ENCODE results near the gene CERS5. TPM values are rescaled to one million over a fixed set of nuclear protein-coding genes. Genes with fewer than 3 reads are reported as not detected.

CERS5 gene
- total and polyA plus RNA-seq, 8 donors: 12.9 to 84.3 (median 19.3) TPM

GRCh38 chr12:50212071-50212467, 44.9 kb upstream of the CERS5 start:
- WGBS, 2 donors: 79 to 81% methylated on average over 2 of the region's 2 CpGs
- H3K36me3 ChIP-seq: peaks cover 0 to 7% (median 0%) of the 10 kb centered on the region in 3 donors
- H3K4me1 ChIP-seq: peaks cover 0 to 5% (median 0%) of the 10 kb centered on the region in 3 donors
- no peak overlapping the region for H3K4me3 ChIP-seq
- intact Hi-C loops (cut with DNase I): no loop called here
- no peak for ATAC-seq
- TF ChIP-seq CTCF (IDR thresholded peaks at IDR 0.05): no peak
- DNase-seq: no peak
- FAIRE-seq: no peak
- H3K27ac ChIP-seq: no peak overlapping the region
- no peaks in the 10 kb centered on the region for H3K9me3 ChIP-seq
- H3K27me3 ChIP-seq: no peaks in the 10 kb centered on the region

- H3K4me3 ChIP-seq: no peak overlapping the region
- no peaks in the 10 kb centered on the region for H3K9me3 ChIP-seq
- H3K36me3 ChIP-seq: peaks cover 0 to 7% (median 0%) of the 10 kb centered on the region in 3 donors
- TF ChIP-seq CTCF (IDR thresholded peaks at IDR 0.05): no peak
- WGBS, 2 donors: 77 to 89% methylated on average over 6 of the region's 6 CpGs
- intact Hi-C loops (cut with DNase I): no loop called here
- peaks cover 0 to 5% (median 0%) of the 10 kb centered on the region in 3 donors for H3K4me1 ChIP-seq
- H3K27me3 ChIP-seq: no peaks in the 10 kb centered on the region
- FAIRE-seq (no peak), ATAC-seq (no peak), DNase-seq (no peak)
- no peak overlapping the region for H3K27ac ChIP-seq
These were observed 44.4 kb upstream of the CERS5 start for GRCh38 chr12:50211392-50212070.

- Histone ChIP-seq H3K36me3 (peaks cover 0 to 31% (median 4%) of the 10 kb centered on the region in 3 donors), H3K27ac (no peak overlapping the region), H3K9me3 (no peaks in the 10 kb centered on the region), H3K4me1 (peaks cover 0 to 8% (median 4%) of the 10 kb centered on the region in 3 donors), H3K27me3 (no peaks in the 10 kb centered on the region), H3K4me3 (no peak overlapping the region)
- no peak for TF ChIP-seq CTCF (IDR thresholded peaks at IDR 0.05)
- intact Hi-C loops (cut with DNase I): no loop called here
- DNase-seq: no peak
- WGBS, 2 donors: 93 to 98% methylated on average over 2 of the region's 2 CpGs
- FAIRE-seq: no peak
- ATAC-seq: no peak
These were observed 40.3 kb upstream of the CERS5 start for GRCh38 chr12:50207424-50207823.

- peaks cover 0 to 17% (median 15%) of the 10 kb centered on the region in 3 donors for H3K4me1 ChIP-seq
- 91 to 93% methylated on average over 6 of the region's 6 CpGs for WGBS, 2 donors
- no peak overlapping the region for H3K27ac ChIP-seq
- H3K9me3 ChIP-seq: no peaks in the 10 kb centered on the region
- FAIRE-seq (no peak), DNase-seq (no peak), ATAC-seq (no peak)
- TF ChIP-seq CTCF (IDR thresholded peaks at IDR 0.05): no peak
- H3K4me3 ChIP-seq: no peak overlapping the region
- no peaks in the 10 kb centered on the region for H3K27me3 ChIP-seq
- intact Hi-C loops (cut with DNase I): no loop called here
- H3K36me3 ChIP-seq: peaks cover 0 to 30% (median 4%) of the 10 kb centered on the region in 3 donors
These were observed 38.5 kb upstream of the CERS5 start for GRCh38 chr12:50205648-50206047.

- ATAC-seq (no peak), FAIRE-seq (no peak), DNase-seq (no peak)
- Histone ChIP-seq H3K36me3 (peaks cover 3 to 30% (median 4%) of the 10 kb centered on the region in 3 donors), H3K4me3 (no peak overlapping the region), H3K27ac (no peak overlapping the region), H3K27me3 (no peaks in the 10 kb centered on the region), H3K4me1 (peaks cover 0 to 17% (median 15%) of the 10 kb centered on the region in 3 donors), H3K9me3 (no peaks in the 10 kb centered on the region)
- TF ChIP-seq CTCF (IDR thresholded peaks at IDR 0.05): no peak
- WGBS, 2 donors: 83 to 87% methylated on average over 2 of the region's 2 CpGs
- intact Hi-C loops (cut with DNase I): no loop called here
These were observed 36.5 kb upstream of the CERS5 start for GRCh38 chr12:50203691-50204090.

All from pancreas (tissue), 10 donors.